Ovary (tissue), 3 donors: ENCODE measurements around the gene ZBTB2.

Experiments used
- POLR2A ChIP-seq: fragments of 450-650 bp; IDR thresholded peaks from one replicate; pipeline ENCODE4 v1.6.1; 2017; ENCODE audit warnings: antibody characterized with exemption, mild to moderate bottlenecking, moderate library complexity
- TF ChIP-seq, protein P1 (sequence below), 3 donors: fragments of 450-650 bp in 2 of 3; fragments of 200-600 bp in 1 of 3; IDR thresholded peaks; one replicate each; pipeline versions ENCODE4 v1.5.1 to v1.8.0; 2016 to 2022; ENCODE audit warnings: antibody characterized with exemption in 3 of 3, mild to moderate bottlenecking in 1 of 3
- donor health status: DM: no; HTN: no; CAD: no.

- TF ChIP-seq, protein P1, sequence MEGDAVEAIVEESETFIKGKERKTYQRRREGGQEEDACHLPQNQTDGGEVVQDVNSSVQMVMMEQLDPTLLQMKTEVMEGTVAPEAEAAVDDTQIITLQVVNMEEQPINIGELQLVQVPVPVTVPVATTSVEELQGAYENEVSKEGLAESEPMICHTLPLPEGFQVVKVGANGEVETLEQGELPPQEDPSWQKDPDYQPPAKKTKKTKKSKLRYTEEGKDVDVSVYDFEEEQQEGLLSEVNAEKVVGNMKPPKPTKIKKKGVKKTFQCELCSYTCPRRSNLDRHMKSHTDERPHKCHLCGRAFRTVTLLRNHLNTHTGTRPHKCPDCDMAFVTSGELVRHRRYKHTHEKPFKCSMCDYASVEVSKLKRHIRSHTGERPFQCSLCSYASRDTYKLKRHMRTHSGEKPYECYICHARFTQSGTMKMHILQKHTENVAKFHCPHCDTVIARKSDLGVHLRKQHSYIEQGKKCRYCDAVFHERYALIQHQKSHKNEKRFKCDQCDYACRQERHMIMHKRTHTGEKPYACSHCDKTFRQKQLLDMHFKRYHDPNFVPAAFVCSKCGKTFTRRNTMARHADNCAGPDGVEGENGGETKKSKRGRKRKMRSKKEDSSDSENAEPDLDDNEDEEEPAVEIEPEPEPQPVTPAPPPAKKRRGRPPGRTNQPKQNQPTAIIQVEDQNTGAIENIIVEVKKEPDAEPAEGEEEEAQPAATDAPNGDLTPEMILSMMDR (IDR thresholded peaks at IDR 0.05), result no peak
- TF ChIP-seq POLR2A, result no peak
Measured at GRCh38 chr6:151377095-151377494, 14.3 kb downstream of the ZBTB2 start.
